CD4-positive, alpha-beta T cell treated with Interferon alpha-2 for 1 hour (primary cell): Measurements from ENCODE around the gene PAEP.

ENCODE experiments used
- DNase-seq, 2 donors: peaks; one replicate each; pipeline ENCODE4 v3.0.0-alpha.2; 2020 to 2022

Gene PAEP

GRCh38 chr9:135579889-135580660, 18.5 kb downstream of the PAEP start:
- DNase-seq: no peak

GRCh38 chr9:135580664-135581380, 19.3 kb downstream of the PAEP start:
- DNase-seq: no peak

- DNase-seq: no peak
Measured at GRCh38 chr9:135581636-135582426, 20.3 kb downstream of the PAEP start.

GRCh38 chr9:135582541-135582940, 21.0 kb downstream of the PAEP start:
- DNase-seq: no peak

GRCh38 chr9:135582966-135583687, 21.6 kb downstream of the PAEP start:
- DNase-seq: no peak

- no peak for DNase-seq
Measured at GRCh38 chr9:135583688-135584011, 22.1 kb downstream of the PAEP start.

- no peak for DNase-seq
Measured at GRCh38 chr9:135584371-135584770, 22.8 kb downstream of the PAEP start.

- no peak for DNase-seq
Measured at GRCh38 chr9:135584934-135585333, 23.4 kb downstream of the PAEP start.

- DNase-seq: no peak
Measured at GRCh38 chr9:135586601-135587109, 25.1 kb downstream of the PAEP start.

GRCh38 chr9:135587658-135588057, 26.1 kb downstream of the PAEP start:
- no peak for DNase-seq

- no peak for DNase-seq
Measured at GRCh38 chr9:135588371-135588770, 26.8 kb downstream of the PAEP start.

GRCh38 chr9:135588886-135589595, 27.5 kb downstream of the PAEP start:
- DNase-seq: no peak

GRCh38 chr9:135589596-135590485, 28.3 kb downstream of the PAEP start:
- DNase-seq: no peak

- DNase-seq: no peak
Measured at GRCh38 chr9:135590486-135591079, 29.0 kb downstream of the PAEP start.

GRCh38 chr9:135591506-135592330, 30.2 kb downstream of the PAEP start:
- DNase-seq: no peak

- DNase-seq: no peak
Measured at GRCh38 chr9:135592331-135592590, 30.7 kb downstream of the PAEP start.

GRCh38 chr9:135592625-135593024, 31.1 kb downstream of the PAEP start:
- no peak for DNase-seq

- DNase-seq: no peak
Measured at GRCh38 chr9:135596211-135596610, 34.7 kb downstream of the PAEP start.

- DNase-seq: no peak
Measured at GRCh38 chr9:135600296-135600817, 38.8 kb downstream of the PAEP start.

- no peak for DNase-seq
Measured at GRCh38 chr9:135601988-135602387, 40.4 kb downstream of the PAEP start.
